Rectal smooth muscle tissue (tissue), 1 donor: Measurements from ENCODE around the gene FOCAD.

Experiments used
- H3K27ac ChIP-seq: one replicate; pipeline ENCODE4 v1.7.0; 2013; ENCODE audit warnings: low read depth, low read length, inconsistent platforms
- H3K27me3 ChIP-seq: one replicate; pipeline ENCODE4 v1.7.0; 2013; ENCODE audit warnings: low read length; ENCODE audit not compliant: control insufficient read depth, insufficient read depth
- H3K36me3 ChIP-seq: one replicate; pipeline ENCODE4 v1.7.0; 2013; ENCODE audit warnings: low read length; ENCODE audit not compliant: control insufficient read depth, insufficient read depth
- H3K4me1 ChIP-seq: one replicate; pipeline ENCODE4 v1.7.0; 2013; ENCODE audit warnings: low read length; ENCODE audit not compliant: control insufficient read depth, insufficient read depth
- H3K4me3 ChIP-seq: one replicate; pipeline ENCODE4 v1.7.0; 2013; ENCODE audit warnings: low read length
- H3K9ac ChIP-seq: one replicate; pipeline ENCODE4 v1.7.0; 2013; ENCODE audit warnings: low read length

FOCAD gene

DNA sequence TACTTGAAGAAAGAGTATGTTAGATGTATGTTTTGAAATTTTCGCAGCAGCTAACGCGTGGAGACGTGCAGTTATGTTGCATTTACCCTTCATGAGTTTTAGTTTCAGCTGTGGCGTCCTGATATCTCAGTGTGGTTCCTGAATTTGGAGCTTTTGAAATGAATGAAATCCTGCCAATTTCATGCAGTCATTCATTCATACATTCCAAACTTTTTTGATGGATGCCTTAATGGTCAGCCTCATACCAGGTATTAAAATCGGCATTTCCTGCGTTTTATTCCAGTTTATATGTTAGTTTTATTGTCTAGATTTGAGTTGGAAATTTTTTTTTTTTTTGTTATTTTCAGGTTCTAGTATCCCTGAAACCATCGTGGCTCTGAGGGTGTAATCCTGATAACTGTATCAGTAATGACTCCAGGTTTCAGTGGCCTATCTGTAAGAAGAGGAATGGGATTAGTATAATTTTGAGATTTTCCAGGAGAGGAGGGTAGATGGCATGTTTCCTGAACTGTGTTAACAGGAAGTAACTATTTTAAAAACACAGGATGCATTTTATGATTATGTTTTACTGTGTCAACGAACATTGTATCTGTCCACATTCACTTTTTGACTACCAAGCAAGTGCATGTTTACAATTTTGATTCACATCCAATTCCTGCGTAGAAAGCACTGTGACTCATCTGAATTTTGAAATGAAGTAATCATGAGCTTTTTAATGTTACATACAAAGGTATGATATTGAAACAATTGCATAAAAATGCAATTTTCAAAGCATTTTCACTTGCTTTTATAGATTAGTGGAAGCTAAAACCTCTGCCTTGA lies 1.0 kb downstream of the FOCAD start:
- H3K27me3 ChIP-seq: no peaks in the 10 kb centered on the region
- H3K4me3 ChIP-seq: peak overlapping the region; percentile 99
- peak overlapping the region; percentile 83 for H3K27ac ChIP-seq
- H3K4me1 ChIP-seq: peaks cover 7% of the 10 kb centered on the region
- peak overlapping the region; percentile 89 for H3K9ac ChIP-seq
- no peaks in the 10 kb centered on the region for H3K36me3 ChIP-seq

DNA sequence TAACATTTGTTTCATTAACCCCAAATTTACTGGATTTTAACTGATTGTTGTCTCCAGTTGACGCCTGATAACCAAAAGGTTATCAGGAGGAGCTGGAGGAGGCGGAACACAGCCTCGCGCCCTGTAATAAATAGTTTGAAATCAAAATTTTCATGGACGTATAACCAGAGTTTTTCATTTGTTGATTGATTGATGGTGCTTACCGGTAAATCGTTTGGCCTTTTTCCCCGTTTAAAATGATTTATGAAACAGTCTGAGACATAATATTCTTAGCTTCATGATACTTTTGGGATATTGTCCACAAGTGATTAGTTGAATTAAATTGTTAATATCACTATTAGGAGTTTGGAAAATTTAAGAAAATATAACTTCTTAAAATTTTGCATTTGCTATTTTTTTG lies 1.7 kb downstream of the FOCAD start:
- H3K9ac ChIP-seq: no peak overlapping the region
- H3K27ac ChIP-seq: peak overlapping the region; percentile 34
- H3K4me3 ChIP-seq: no peak overlapping the region

DNA sequence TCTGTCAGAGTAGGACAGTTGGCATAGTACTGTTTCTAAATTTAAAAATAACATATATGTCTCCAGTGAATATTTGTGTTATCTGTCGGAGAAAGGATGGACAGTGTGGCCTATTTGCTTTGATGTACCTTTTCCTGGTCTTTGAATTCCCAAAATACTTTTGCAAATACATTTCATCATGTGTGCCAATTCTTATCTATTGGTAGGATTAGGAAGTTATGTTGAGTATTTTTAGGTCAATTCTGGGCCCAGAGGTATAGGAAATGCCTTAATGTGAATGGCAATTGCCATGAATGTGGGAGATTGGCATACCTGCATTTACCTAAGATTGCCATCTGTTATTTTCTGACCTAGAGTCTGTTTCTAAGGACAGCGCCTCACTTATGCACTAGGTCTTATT lies 5.8 kb downstream of the FOCAD start:
- Histone ChIP-seq H3K36me3 (no peaks in the 10 kb centered on the region), H3K27ac (no peak overlapping the region), H3K4me3 (no peak overlapping the region), H3K27me3 (no peaks in the 10 kb centered on the region), H3K4me1 (peaks cover 7% of the 10 kb centered on the region), H3K9ac (no peak overlapping the region)

More for the DNA sequence above, 1.7 kb downstream of the FOCAD start:
- Histone ChIP-seq H3K4me1 (peaks cover 7% of the 10 kb centered on the region), H3K36me3 (no peaks in the 10 kb centered on the region), H3K27me3 (no peaks in the 10 kb centered on the region)

DNA sequence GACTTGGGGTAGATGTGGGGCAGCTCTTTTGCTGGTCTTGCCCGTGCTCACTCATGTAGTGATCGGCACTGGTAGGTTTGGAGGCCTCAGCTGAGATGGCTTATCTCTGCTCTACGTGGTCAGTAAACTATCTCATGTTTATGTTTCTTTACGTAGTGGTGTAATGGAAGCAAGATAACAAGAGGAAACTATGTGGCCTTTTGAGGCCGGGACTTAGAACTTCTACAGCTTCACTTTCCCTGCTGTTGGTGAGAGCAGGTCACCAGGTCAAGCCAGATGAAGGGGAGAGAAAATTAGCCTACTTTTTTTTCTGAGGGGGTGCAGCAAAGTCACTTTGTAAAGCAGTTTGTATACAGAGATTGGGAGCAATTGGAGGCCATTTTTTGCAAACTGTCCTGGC lies 8.5 kb downstream of the FOCAD start:
- Histone ChIP-seq H3K27me3 (no peaks in the 10 kb centered on the region), H3K9ac (no peak overlapping the region), H3K4me3 (no peak overlapping the region), H3K4me1 (no peaks in the 10 kb centered on the region), H3K27ac (no peak overlapping the region), H3K36me3 (no peaks in the 10 kb centered on the region)

DNA sequence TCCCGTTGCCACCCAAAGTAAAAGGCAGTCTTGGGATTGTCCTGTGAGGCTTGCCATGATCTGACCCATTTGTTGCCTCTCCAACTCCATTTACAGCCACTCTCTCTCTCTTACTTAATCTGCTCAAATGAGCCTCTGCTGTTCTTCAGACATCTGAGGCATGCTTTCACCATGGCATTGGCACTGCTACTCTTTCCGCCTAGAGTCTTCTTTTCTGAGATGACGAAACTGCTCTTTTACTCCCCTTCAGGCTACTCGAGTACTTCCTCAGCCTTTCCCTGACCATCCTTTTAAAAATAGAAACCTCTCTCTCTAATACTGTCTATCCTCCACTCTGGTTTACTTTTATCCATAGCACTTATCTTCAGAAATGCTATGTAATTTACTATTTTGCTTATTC lies 9.0 kb downstream of the FOCAD start:
- Histone ChIP-seq H3K27ac (no peak overlapping the region), H3K27me3 (no peaks in the 10 kb centered on the region), H3K4me3 (no peak overlapping the region), H3K36me3 (no peaks in the 10 kb centered on the region), H3K4me1 (no peaks in the 10 kb centered on the region), H3K9ac (no peak overlapping the region)

DNA sequence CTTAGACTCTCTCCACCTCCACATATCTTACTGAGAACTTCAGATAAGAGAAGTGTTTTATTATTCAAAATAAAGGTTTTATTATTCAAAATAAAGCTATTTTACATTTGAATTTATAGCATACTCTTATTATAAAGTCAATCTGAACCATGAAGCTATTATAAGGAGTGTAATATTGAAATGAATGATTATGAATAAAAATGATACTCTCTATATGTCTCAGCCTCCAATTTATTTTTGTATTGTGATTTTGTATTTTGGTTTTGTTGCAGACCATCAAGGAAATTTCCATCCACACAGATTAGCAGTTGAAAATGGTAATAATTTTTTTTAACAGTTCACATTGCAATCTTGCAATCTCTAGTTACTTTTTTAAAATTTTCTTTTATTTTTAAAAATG lies 10.2 kb downstream of the FOCAD start:
- Histone ChIP-seq H3K36me3 (no peaks in the 10 kb centered on the region), H3K4me3 (no peak overlapping the region), H3K27me3 (no peaks in the 10 kb centered on the region), H3K9ac (no peak overlapping the region), H3K4me1 (no peaks in the 10 kb centered on the region), H3K27ac (no peak overlapping the region)

DNA sequence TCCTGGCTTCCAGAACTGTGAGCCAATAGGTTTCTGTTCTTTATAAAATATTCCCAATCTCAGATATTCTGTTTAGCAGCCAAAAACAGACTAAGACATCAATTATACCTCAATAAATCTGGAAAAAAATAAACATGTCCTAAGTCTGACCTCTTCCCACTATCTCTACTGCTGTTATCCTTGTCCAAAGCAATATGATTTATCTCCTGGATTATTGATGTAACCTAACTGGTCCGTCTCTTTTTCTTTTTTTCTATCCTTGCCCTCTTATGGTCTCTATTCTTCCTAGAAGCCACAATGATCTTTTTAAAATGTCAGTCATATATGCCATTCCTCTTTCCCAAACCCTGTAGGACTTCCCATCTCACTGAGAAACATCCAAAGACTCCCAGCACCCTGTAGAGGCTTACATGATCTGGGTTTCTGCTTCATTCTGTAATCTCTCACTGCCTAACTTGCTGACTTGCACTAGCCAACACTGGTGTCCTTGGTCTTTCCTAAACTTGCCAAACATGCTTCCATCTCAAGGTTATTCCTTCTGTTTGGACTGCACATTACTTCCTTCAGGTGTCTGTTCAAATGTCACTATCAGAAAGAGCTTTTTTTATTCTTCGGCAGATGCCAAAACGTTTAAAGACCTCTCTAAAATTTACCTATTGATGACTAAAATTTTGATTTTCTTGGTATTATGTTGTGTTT lies 13.1 kb downstream of the FOCAD start:
- no peaks in the 10 kb centered on the region for H3K27me3 ChIP-seq
- no peaks in the 10 kb centered on the region for H3K36me3 ChIP-seq
- peaks cover 13% of the 10 kb centered on the region for H3K4me1 ChIP-seq
- no peak overlapping the region for H3K4me3 ChIP-seq
- H3K27ac ChIP-seq: no peak overlapping the region
- H3K9ac ChIP-seq: no peak overlapping the region

DNA sequence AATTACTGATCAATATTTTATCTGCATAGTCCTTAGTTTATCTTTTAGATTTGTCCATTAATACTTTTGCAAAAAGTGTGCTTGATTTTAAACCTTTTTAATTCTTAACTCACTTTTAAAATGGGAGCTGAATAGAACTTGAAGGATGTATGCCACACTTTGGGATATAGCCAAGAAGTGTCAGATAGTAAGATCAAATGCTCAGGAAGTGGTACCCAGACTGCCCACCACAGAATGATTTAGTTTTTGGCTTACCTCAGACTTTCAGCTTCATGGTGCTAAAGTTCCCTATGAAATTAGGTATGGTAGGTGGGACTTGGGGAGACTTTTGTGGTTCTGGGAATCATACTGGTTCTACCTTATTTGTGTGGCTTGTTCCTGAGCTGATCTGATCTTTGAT lies 14.7 kb downstream of the FOCAD start:
- no peaks in the 10 kb centered on the region for H3K36me3 ChIP-seq
- no peak overlapping the region for H3K9ac ChIP-seq
- H3K4me1 ChIP-seq: peaks cover 13% of the 10 kb centered on the region
- no peaks in the 10 kb centered on the region for H3K27me3 ChIP-seq
- no peak overlapping the region for H3K4me3 ChIP-seq
- no peak overlapping the region for H3K27ac ChIP-seq

DNA sequence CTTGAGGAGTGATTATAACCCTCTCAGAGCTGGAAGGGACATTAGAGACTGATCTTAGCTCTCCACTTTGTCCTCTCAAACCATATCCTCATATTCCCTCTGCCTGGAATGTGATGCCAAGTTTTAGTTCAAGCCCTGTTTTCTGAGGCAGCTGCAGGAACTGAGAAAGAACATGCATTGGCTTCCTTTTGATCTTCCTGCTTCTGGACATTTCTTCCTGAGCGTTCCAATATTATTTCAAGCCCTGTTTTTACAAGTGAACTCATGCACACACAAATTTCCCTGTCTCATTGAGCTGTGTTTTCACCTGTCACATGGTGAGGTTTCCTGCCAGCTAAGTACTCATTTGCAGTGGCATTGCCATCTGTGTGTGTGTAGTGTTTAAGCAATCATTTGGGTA lies 17.0 kb downstream of the FOCAD start:
- no peaks in the 10 kb centered on the region for H3K36me3 ChIP-seq
- no peak overlapping the region for H3K4me3 ChIP-seq
- H3K27ac ChIP-seq: peak overlapping the region; percentile 41
- no peaks in the 10 kb centered on the region for H3K27me3 ChIP-seq
- no peak overlapping the region for H3K9ac ChIP-seq
- peaks cover 13% of the 10 kb centered on the region for H3K4me1 ChIP-seq

DNA sequence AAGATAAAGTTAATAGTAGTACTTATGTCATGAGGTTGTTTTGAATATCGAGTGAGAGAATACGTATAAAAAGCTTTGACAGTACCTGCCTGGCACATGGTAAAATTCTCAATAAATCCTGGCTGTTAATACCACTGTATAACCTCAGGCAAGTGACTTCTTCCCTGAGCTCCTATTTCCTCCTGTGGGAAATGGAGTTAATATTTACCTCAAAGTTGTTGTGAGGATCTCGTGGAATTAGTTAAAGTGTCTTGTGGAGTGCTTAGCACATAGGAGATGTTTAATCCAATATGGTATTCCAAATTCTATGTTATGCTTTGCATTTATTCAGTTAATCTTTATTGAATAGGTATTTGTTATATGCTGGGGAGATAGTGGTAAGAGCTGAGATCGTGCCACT lies 18.5 kb downstream of the FOCAD start:
- H3K36me3 ChIP-seq: no peaks in the 10 kb centered on the region
- no peak overlapping the region for H3K9ac ChIP-seq
- no peak overlapping the region for H3K4me3 ChIP-seq
- H3K4me1 ChIP-seq: peaks cover 13% of the 10 kb centered on the region
- H3K27me3 ChIP-seq: no peaks in the 10 kb centered on the region
- H3K27ac ChIP-seq: no peak overlapping the region

DNA sequence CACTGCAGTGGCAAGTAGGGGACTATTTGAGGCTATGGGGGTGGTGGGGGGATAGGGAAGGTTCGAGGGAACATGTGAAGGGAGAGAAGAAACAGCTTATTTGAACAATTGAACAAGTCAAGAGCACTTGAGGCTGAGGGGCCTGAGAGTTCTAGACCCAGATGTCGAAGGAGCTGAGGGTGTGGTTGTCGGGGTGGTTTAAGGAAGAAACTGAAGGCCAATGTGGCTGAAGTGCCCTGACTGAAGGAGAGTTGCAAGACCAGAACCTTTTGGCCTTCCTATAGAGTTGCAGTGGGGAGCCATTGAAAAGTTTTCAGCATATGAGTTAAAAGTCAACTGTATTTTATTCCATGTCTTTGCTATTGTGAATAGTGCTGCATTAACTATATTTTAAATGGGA lies 19.1 kb downstream of the FOCAD start:
- Histone ChIP-seq H3K27ac (no peak overlapping the region), H3K4me1 (peaks cover 13% of the 10 kb centered on the region), H3K27me3 (no peaks in the 10 kb centered on the region), H3K9ac (no peak overlapping the region), H3K4me3 (no peak overlapping the region), H3K36me3 (no peaks in the 10 kb centered on the region)

DNA sequence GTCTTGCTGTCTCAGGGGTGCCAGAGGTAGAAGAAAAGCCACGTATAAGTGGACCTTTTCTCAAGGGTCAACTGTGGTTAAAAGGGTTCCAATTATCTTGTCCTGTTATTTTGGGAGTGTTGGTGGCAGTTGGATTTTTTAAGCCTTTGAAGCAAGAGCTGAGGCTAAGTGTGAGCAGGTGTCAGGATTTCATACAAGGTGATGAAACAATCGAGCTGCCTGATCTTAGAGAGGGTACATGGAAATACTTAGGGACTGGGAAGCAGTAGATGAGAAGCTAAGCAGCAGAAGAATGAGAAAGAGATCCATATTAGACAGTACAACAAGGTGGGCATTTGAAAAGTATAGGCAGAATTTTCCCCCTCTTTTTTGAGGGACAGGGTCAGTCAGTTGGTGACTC lies 23.6 kb downstream of the FOCAD start:
- H3K4me1 ChIP-seq: no peaks in the 10 kb centered on the region
- no peak overlapping the region for H3K4me3 ChIP-seq
- no peak overlapping the region for H3K9ac ChIP-seq
- no peak overlapping the region for H3K27ac ChIP-seq
- no peaks in the 10 kb centered on the region for H3K27me3 ChIP-seq
- H3K36me3 ChIP-seq: no peaks in the 10 kb centered on the region

DNA sequence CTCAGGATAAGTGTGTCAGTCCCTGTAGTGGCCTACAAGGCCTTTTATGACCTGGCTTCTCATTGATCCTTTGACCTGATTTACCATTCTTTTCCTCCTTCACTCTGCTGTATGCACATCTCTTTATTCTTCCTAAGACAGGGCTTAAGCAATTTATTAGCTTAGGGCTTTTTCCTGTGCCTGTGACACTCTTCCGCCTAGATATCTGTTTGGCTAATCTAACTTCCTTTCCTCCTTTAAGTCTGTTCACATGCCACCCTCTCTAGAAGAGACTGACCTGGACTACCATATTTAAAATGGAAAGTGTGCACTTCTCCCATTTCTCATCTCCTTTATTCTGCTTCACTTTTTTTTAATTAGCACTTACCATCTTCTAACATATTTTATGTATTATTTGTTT lies 29.1 kb downstream of the FOCAD start:
- H3K4me3 ChIP-seq: no peak overlapping the region
- H3K27ac ChIP-seq: no peak overlapping the region
- no peaks in the 10 kb centered on the region for H3K4me1 ChIP-seq
- no peaks in the 10 kb centered on the region for H3K27me3 ChIP-seq
- H3K36me3 ChIP-seq: no peaks in the 10 kb centered on the region
- no peak overlapping the region for H3K9ac ChIP-seq
